ENCODE measurements around the gene DCLK1.

The DCLK1 gene

GRCh38 chr13:36057041-36057440, 74.1 kb downstream of the DCLK1 start:
- H3K18ac ChIP-seq (ENCODE audit: low read length) = no peak overlapping the region
- H3K9ac ChIP-seq (ENCODE audit: low read length) = no peak overlapping the region
- no peak overlapping the region for H2AK5ac ChIP-seq (ENCODE audit: low read length)
- H3K36me3 ChIP-seq (ENCODE audit: control insufficient read depth, insufficient read depth, low read length) = no peaks in the 10 kb centered on the region
- H3K27ac ChIP-seq (ENCODE audit: low read depth, low read length) = no peak overlapping the region
- H4K5ac ChIP-seq (ENCODE audit: low read length) = no peak overlapping the region
- no peak overlapping the region for H3K4ac ChIP-seq (ENCODE audit: low read depth, low read length)
- H3K56ac ChIP-seq (ENCODE audit: low read length) = no peak overlapping the region
- no peak overlapping the region for H2BK15ac ChIP-seq (replicated peaks; ENCODE audit: low read depth)
- H3K4me3 ChIP-seq (ENCODE audit: low read length) = no peak overlapping the region
- no peak overlapping the region for H2BK5ac ChIP-seq (ENCODE audit: low read length)
- DNase-seq = no peak
- no peak overlapping the region for H3K23ac ChIP-seq (ENCODE audit: low read length)
- WGBS (ENCODE audit: extremely low coverage, insufficient coverage, low lambda C conversion rate) = no CpG with 5 or more reads among the region's 3 CpGs
- no peak overlapping the region for H4K8ac ChIP-seq (ENCODE audit: low read depth, low read length)
- H3K79me2 ChIP-seq (ENCODE audit: control insufficient read depth, insufficient read depth, low read length) = no peaks in the 10 kb centered on the region
- no peak overlapping the region for H2BK120ac ChIP-seq (ENCODE audit: low read depth, low read length)
- no peak overlapping the region for H3K4me2 ChIP-seq (ENCODE audit: low read length)
- no peaks in the 10 kb centered on the region for H3K27me3 ChIP-seq (ENCODE audit: insufficient read depth, low read length, poor library complexity)
- H3K4me1 ChIP-seq (ENCODE audit: control insufficient read depth, low read depth, low read length) = no peaks in the 10 kb centered on the region
- H3K79me1 ChIP-seq (ENCODE audit: low read length) = no peaks in the 10 kb centered on the region

DNA sequence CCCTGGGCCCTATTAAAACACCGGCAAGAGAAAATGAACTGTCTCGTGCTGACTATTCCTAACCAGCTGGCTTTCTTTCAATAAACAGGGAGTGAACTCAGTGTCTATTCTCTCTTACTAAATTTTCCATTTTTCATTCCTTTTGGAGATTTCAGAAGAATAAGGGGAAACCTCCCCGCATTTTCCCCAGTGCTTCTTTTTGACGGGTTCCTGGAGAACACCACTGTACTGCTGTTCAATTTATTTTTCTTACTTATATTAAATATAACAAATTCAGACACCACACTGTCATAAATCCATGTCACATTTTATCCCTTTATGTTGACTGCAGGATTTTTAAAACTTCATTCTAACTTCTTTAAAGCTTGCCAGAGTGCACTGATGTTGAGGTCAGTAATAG, 75.8 kb downstream of the DCLK1 start:
- Histone ChIP-seq H3K4ac (ENCODE audit: low read depth, low read length) (no peak overlapping the region), H3K9ac (ENCODE audit: low read length) (no peak overlapping the region), H3K23ac (ENCODE audit: low read length) (no peak overlapping the region), H4K8ac (ENCODE audit: low read depth, low read length) (no peak overlapping the region), H2BK120ac (ENCODE audit: low read depth, low read length) (no peak overlapping the region), H3K27ac (ENCODE audit: low read depth, low read length) (no peak overlapping the region), H3K79me1 (ENCODE audit: low read length) (no peaks in the 10 kb centered on the region), H3K4me3 (ENCODE audit: low read length) (no peak overlapping the region), H3K18ac (ENCODE audit: low read length) (no peak overlapping the region), H3K4me2 (ENCODE audit: low read length) (no peak overlapping the region), H2AK5ac (ENCODE audit: low read length) (no peak overlapping the region), H4K5ac (ENCODE audit: low read length) (no peak overlapping the region), H3K36me3 (ENCODE audit: control insufficient read depth, insufficient read depth, low read length) (no peaks in the 10 kb centered on the region), H3K27me3 (ENCODE audit: insufficient read depth, low read length, poor library complexity) (no peaks in the 10 kb centered on the region), H2BK15ac (replicated peaks; ENCODE audit: low read depth) (no peak overlapping the region), H2BK5ac (ENCODE audit: low read length) (no peak overlapping the region), H3K56ac (ENCODE audit: low read length) (no peak overlapping the region), H3K79me2 (ENCODE audit: control insufficient read depth, insufficient read depth, low read length) (no peaks in the 10 kb centered on the region), H3K4me1 (ENCODE audit: control insufficient read depth, low read depth, low read length) (no peaks in the 10 kb centered on the region)
- no CpG with 5 or more reads among the region's 4 CpGs for WGBS (ENCODE audit: extremely low coverage, insufficient coverage, low lambda C conversion rate)
- no peak for DNase-seq

- Histone ChIP-seq H3K79me2 (ENCODE audit: control insufficient read depth, insufficient read depth, low read length) (no peaks in the 10 kb centered on the region), H3K4me1 (ENCODE audit: control insufficient read depth, low read depth, low read length) (no peaks in the 10 kb centered on the region), H3K4me2 (ENCODE audit: low read length) (no peak overlapping the region), H2AK5ac (ENCODE audit: low read length) (no peak overlapping the region), H3K36me3 (ENCODE audit: control insufficient read depth, insufficient read depth, low read length) (no peaks in the 10 kb centered on the region), H3K4ac (ENCODE audit: low read depth, low read length) (no peak overlapping the region), H2BK15ac (replicated peaks; ENCODE audit: low read depth) (no peak overlapping the region), H3K4me3 (ENCODE audit: low read length) (no peak overlapping the region), H3K27ac (ENCODE audit: low read depth, low read length) (no peak overlapping the region), H3K23ac (ENCODE audit: low read length) (no peak overlapping the region), H3K27me3 (ENCODE audit: insufficient read depth, low read length, poor library complexity) (no peaks in the 10 kb centered on the region), H2BK120ac (ENCODE audit: low read depth, low read length) (no peak overlapping the region), H3K18ac (ENCODE audit: low read length) (no peak overlapping the region), H4K8ac (ENCODE audit: low read depth, low read length) (no peak overlapping the region), H3K79me1 (ENCODE audit: low read length) (no peaks in the 10 kb centered on the region), H3K56ac (ENCODE audit: low read length) (no peak overlapping the region), H3K9ac (ENCODE audit: low read length) (no peak overlapping the region), H4K5ac (ENCODE audit: low read length) (no peak overlapping the region), H2BK5ac (ENCODE audit: low read length) (no peak overlapping the region)
- no CpG with 5 or more reads among the region's 2 CpGs for WGBS (ENCODE audit: extremely low coverage, insufficient coverage, low lambda C conversion rate)
- peak; percentile 40 for DNase-seq
Observed at GRCh38 chr13:36054041-36054440, 77.1 kb downstream of the DCLK1 start.

GRCh38 chr13:36051082-36051481, 80.1 kb downstream of the DCLK1 start:
- H3K56ac ChIP-seq (ENCODE audit: low read length) = no peak overlapping the region
- no peak overlapping the region for H3K27ac ChIP-seq (ENCODE audit: low read depth, low read length)

GRCh38 chr13:36046672-36047071, 84.5 kb downstream of the DCLK1 start:
- Histone ChIP-seq H4K8ac (ENCODE audit: low read depth, low read length) (no peak overlapping the region), H3K4ac (ENCODE audit: low read depth, low read length) (no peak overlapping the region), H3K4me2 (ENCODE audit: low read length) (no peak overlapping the region), H3K18ac (ENCODE audit: low read length) (no peak overlapping the region), H3K27ac (ENCODE audit: low read depth, low read length) (no peak overlapping the region), H3K36me3 (ENCODE audit: control insufficient read depth, insufficient read depth, low read length) (no peaks in the 10 kb centered on the region), H2BK5ac (ENCODE audit: low read length) (no peak overlapping the region), H3K4me1 (ENCODE audit: control insufficient read depth, low read depth, low read length) (no peaks in the 10 kb centered on the region), H3K56ac (ENCODE audit: low read length) (no peak overlapping the region), H3K9ac (ENCODE audit: low read length) (no peak overlapping the region), H2AK5ac (ENCODE audit: low read length) (no peak overlapping the region), H3K79me2 (ENCODE audit: control insufficient read depth, insufficient read depth, low read length) (no peaks in the 10 kb centered on the region), H3K23ac (ENCODE audit: low read length) (no peak overlapping the region), H2BK15ac (replicated peaks; ENCODE audit: low read depth) (no peak overlapping the region), H2BK120ac (ENCODE audit: low read depth, low read length) (no peak overlapping the region), H3K79me1 (ENCODE audit: low read length) (no peaks in the 10 kb centered on the region), H4K5ac (ENCODE audit: low read length) (no peak overlapping the region), H3K4me3 (ENCODE audit: low read length) (no peak overlapping the region), H3K27me3 (ENCODE audit: insufficient read depth, low read length, poor library complexity) (no peaks in the 10 kb centered on the region)
- WGBS (ENCODE audit: extremely low coverage, insufficient coverage, low lambda C conversion rate) = no CpG with 5 or more reads among the region's 3 CpGs
- DNase-seq = no peak

More at GRCh38 chr13:36051082-36051481, 80.1 kb downstream of the DCLK1 start:
- Histone ChIP-seq H3K18ac (ENCODE audit: low read length) (no peak overlapping the region), H3K23ac (ENCODE audit: low read length) (no peak overlapping the region), H3K4me1 (ENCODE audit: control insufficient read depth, low read depth, low read length) (no peaks in the 10 kb centered on the region), H2BK120ac (ENCODE audit: low read depth, low read length) (no peak overlapping the region), H3K9ac (ENCODE audit: low read length) (no peak overlapping the region), H3K79me2 (ENCODE audit: control insufficient read depth, insufficient read depth, low read length) (no peaks in the 10 kb centered on the region), H3K79me1 (ENCODE audit: low read length) (no peaks in the 10 kb centered on the region), H3K4me2 (ENCODE audit: low read length) (no peak overlapping the region), H3K4ac (ENCODE audit: low read depth, low read length) (no peak overlapping the region), H4K5ac (ENCODE audit: low read length) (no peak overlapping the region), H3K36me3 (ENCODE audit: control insufficient read depth, insufficient read depth, low read length) (no peaks in the 10 kb centered on the region), H3K4me3 (ENCODE audit: low read length) (no peak overlapping the region), H4K8ac (ENCODE audit: low read depth, low read length) (no peak overlapping the region), H2BK5ac (ENCODE audit: low read length) (no peak overlapping the region), H2AK5ac (ENCODE audit: low read length) (no peak overlapping the region), H3K27me3 (ENCODE audit: insufficient read depth, low read length, poor library complexity) (no peaks in the 10 kb centered on the region), H2BK15ac (replicated peaks; ENCODE audit: low read depth) (no peak overlapping the region)
- no CpG with 5 or more reads among the region's 1 CpG for WGBS (ENCODE audit: extremely low coverage, insufficient coverage, low lambda C conversion rate)
- DNase-seq = no peak

GRCh38 chr13:36038785-36039555, 92.2 kb downstream of the DCLK1 start:
- no CpG with 5 or more reads among the region's 4 CpGs for WGBS (ENCODE audit: extremely low coverage, insufficient coverage, low lambda C conversion rate)
- no peaks in the 10 kb centered on the region for H3K79me2 ChIP-seq (ENCODE audit: control insufficient read depth, insufficient read depth, low read length)
- H2BK120ac ChIP-seq (ENCODE audit: low read depth, low read length) = no peak overlapping the region
- DNase-seq = no peak
- H3K4me2 ChIP-seq (ENCODE audit: low read length) = no peak overlapping the region
- no peak overlapping the region for H3K4ac ChIP-seq (ENCODE audit: low read depth, low read length)
- no peak overlapping the region for H4K5ac ChIP-seq (ENCODE audit: low read length)
- H3K56ac ChIP-seq (ENCODE audit: low read length) = no peak overlapping the region
- no peak overlapping the region for H2BK15ac ChIP-seq (replicated peaks; ENCODE audit: low read depth)
- no peak overlapping the region for H3K9ac ChIP-seq (ENCODE audit: low read length)
- no peak overlapping the region for H4K8ac ChIP-seq (ENCODE audit: low read depth, low read length)
- no peak overlapping the region for H3K27ac ChIP-seq (ENCODE audit: low read depth, low read length)
- no peak overlapping the region for H3K18ac ChIP-seq (ENCODE audit: low read length)
- no peaks in the 10 kb centered on the region for H3K79me1 ChIP-seq (ENCODE audit: low read length)
- H3K27me3 ChIP-seq (ENCODE audit: insufficient read depth, low read length, poor library complexity) = no peaks in the 10 kb centered on the region
- no peak overlapping the region for H2BK5ac ChIP-seq (ENCODE audit: low read length)
- no peak overlapping the region for H3K4me3 ChIP-seq (ENCODE audit: low read length)
- no peaks in the 10 kb centered on the region for H3K36me3 ChIP-seq (ENCODE audit: control insufficient read depth, insufficient read depth, low read length)
- H2AK5ac ChIP-seq (ENCODE audit: low read length) = no peak overlapping the region
- H3K4me1 ChIP-seq (ENCODE audit: control insufficient read depth, low read depth, low read length) = no peaks in the 10 kb centered on the region
- no peak overlapping the region for H3K23ac ChIP-seq (ENCODE audit: low read length)

All from mesendoderm (in vitro differentiated cells).